ENCODE results near the gene SPHKAP. TPM values are rescaled to one million over a fixed set of nuclear protein-coding genes. Genes with fewer than 3 reads are reported as not detected.

The SPHKAP gene
- total RNA-seq, 3 donors from 2014 or later: 0.09 to 0.38 (median 0.22) TPM

DNA sequence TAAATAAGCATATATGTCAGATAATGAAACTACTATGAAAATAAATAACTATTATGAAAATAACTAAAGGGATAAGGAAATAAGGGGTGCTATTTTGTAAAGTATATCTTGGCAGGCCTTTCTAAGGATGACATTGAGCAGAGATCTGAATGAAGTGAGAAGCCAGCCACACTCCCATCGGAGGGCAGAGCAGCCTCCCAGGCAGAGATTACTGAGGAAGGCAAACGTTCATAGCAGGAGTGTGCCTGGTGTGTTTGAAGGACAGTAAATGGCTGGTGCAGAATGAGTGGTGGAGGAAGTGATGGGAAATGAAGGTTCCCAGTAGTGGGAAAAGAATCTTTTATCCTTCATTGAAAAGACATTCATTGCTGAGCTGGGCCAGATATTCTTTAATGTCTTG, 62.5 kb downstream of the SPHKAP start:
- no peak overlapping the region for H3K4me3 ChIP-seq
- TF ChIP-seq, protein P1, sequence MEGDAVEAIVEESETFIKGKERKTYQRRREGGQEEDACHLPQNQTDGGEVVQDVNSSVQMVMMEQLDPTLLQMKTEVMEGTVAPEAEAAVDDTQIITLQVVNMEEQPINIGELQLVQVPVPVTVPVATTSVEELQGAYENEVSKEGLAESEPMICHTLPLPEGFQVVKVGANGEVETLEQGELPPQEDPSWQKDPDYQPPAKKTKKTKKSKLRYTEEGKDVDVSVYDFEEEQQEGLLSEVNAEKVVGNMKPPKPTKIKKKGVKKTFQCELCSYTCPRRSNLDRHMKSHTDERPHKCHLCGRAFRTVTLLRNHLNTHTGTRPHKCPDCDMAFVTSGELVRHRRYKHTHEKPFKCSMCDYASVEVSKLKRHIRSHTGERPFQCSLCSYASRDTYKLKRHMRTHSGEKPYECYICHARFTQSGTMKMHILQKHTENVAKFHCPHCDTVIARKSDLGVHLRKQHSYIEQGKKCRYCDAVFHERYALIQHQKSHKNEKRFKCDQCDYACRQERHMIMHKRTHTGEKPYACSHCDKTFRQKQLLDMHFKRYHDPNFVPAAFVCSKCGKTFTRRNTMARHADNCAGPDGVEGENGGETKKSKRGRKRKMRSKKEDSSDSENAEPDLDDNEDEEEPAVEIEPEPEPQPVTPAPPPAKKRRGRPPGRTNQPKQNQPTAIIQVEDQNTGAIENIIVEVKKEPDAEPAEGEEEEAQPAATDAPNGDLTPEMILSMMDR (IDR thresholded peaks at IDR 0.05): no peak
- ATAC-seq (no peak), DNase-seq (no peak)
- H3K36me3 ChIP-seq (ENCODE audit: low read depth): no peaks in the 10 kb centered on the region
- intact Hi-C loops (cut with DNase I, micrococcal nuclease): no loop called here
- no peaks in the 10 kb centered on the region for H3K4me1 ChIP-seq (ENCODE audit: low read depth)
- H3K9me3 ChIP-seq: no peaks in the 10 kb centered on the region

DNA sequence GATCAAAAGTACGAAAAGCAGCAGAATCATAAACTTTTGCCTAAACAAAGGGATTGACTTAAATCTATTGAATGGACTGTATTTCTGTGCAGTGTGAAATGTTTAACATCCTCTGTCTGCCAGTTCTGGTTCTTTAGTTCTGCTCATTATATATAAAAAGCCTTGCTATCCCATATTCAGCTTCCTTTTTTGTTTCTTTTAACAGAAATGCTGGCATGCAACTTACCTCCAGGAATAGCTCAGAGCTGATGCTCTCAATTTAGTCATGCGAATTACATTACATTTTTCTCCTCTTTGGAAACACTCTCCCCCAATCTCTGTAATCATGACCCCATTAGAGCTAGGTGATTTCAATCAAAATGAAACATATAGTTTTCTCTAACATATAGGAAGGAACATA, 73.6 kb downstream of the SPHKAP start:
- intact Hi-C loops (cut with DNase I, micrococcal nuclease): no loop called here

DNA sequence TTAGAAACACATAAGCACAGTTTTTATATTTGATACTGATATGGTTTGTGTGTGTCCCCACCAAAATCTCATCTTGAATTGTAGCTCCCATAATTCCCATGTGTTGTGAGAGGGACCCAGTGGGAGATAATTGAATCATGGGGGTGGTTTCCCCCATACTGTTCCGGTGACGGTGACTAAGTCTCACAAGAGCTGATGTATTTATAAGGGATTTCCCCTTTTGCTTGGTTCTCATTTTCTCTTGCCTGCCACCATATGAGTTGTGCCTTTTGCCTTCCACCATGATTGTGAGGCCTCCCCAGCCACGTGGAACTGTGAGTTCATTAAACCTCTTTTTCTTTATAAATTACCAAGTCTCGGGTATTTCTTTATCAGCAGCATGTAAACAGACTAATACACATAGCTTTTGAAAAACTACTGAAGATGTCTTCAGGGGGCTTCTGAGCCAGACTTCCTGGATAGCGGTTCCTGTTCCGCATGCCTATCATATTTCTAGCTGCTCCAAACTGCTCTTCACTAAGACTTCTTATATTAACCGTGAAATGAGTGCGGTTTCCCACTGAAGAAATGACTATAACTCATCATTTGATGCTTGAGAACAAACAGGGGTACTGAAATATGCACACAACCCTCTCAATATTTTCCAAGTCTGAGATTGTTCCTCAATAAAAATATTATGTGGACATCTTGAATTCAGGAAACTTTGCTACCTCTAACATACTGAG, 75.8 kb downstream of the SPHKAP start:
- Histone ChIP-seq H3K36me3 (ENCODE audit: low read depth) (no peaks in the 10 kb centered on the region), H3K9me3 (no peaks in the 10 kb centered on the region), H3K4me1 (ENCODE audit: low read depth) (no peaks in the 10 kb centered on the region), H3K4me3 (no peak overlapping the region)
- intact Hi-C loops (cut with DNase I, micrococcal nuclease): no loop called here
- DNase-seq: no peak
- TF ChIP-seq, protein P1 (IDR thresholded peaks at IDR 0.05): no peak
- ATAC-seq: no peak

More for the DNA sequence above, 73.6 kb downstream of the SPHKAP start:
- no peak overlapping the region for H3K4me3 ChIP-seq
- ATAC-seq (no peak), DNase-seq (no peak)
- TF ChIP-seq, protein P1 (IDR thresholded peaks at IDR 0.05): no peak
- H3K36me3 ChIP-seq (ENCODE audit: low read depth): no peaks in the 10 kb centered on the region
- no peaks in the 10 kb centered on the region for H3K9me3 ChIP-seq
- H3K4me1 ChIP-seq (ENCODE audit: low read depth): no peaks in the 10 kb centered on the region

DNA sequence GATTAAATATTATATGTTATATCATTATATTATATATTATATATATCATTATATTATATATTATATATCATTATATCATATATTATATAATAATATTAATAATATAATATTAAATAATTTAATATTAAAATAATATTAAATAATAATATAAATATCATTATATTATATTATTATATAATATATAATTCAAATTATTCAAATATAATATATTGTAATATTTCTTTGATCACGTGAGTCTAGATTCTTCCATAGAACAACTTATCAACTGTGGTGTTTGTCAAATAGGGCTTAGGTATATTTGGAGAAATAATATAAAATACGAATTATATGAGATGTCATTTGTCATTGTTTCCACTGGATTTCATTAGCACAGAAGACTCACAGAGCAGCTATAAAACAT, 77.3 kb downstream of the SPHKAP start:
- intact Hi-C loops (cut with DNase I, micrococcal nuclease): no loop called here
- ATAC-seq (no peak), DNase-seq (no peak)
- Histone ChIP-seq H3K4me1 (ENCODE audit: low read depth) (no peaks in the 10 kb centered on the region), H3K4me3 (no peak overlapping the region), H3K9me3 (no peaks in the 10 kb centered on the region), H3K36me3 (ENCODE audit: low read depth) (no peaks in the 10 kb centered on the region)
- TF ChIP-seq, protein P1 (IDR thresholded peaks at IDR 0.05): no peak

DNA sequence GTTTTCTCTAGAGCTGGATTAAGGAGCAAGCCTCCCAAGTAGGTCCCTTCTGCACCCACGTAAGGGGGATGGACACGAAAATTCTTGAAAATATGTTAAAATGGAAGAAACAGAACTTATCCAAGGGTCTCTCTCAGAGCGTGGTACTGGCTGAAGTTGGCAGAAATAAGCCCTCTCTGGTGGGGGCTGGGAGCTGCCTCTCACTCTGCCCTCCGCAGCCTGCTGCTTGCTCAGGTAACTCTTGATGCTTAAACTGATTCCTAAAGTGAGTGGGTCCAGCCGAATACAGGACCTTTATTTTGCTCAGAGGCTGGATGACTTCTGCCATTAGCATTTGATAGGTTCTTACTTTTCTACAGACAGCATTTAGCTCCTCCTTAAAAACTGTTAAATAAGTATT, 78.1 kb downstream of the SPHKAP start:
- intact Hi-C loops (cut with DNase I, micrococcal nuclease): no loop called here
- TF ChIP-seq, protein P1 (IDR thresholded peaks at IDR 0.05): no peak
- H3K4me3 ChIP-seq: no peak overlapping the region
- no peak for DNase-seq
- ATAC-seq: no peak
- no peaks in the 10 kb centered on the region for H3K4me1 ChIP-seq (ENCODE audit: low read depth)
- H3K36me3 ChIP-seq (ENCODE audit: low read depth): no peaks in the 10 kb centered on the region
- H3K9me3 ChIP-seq: no peaks in the 10 kb centered on the region

Data from mucosa of descending colon (tissue), 3 donors.